ENCODE measurements around the gene CAMKK1. TPM values are rescaled to one million over a fixed set of nuclear protein-coding genes. Genes with fewer than 3 reads are reported as not detected.
"Not testable (repeated sequence)": the region's sequence is repeated elsewhere in the genome, so short reads cannot be mapped to it uniquely, and the experiment has no call there.

Gene CAMKK1
- total and polyA plus RNA-seq, 4 donors = 3.8 to 14.9 (median 9.4) TPM

DNA sequence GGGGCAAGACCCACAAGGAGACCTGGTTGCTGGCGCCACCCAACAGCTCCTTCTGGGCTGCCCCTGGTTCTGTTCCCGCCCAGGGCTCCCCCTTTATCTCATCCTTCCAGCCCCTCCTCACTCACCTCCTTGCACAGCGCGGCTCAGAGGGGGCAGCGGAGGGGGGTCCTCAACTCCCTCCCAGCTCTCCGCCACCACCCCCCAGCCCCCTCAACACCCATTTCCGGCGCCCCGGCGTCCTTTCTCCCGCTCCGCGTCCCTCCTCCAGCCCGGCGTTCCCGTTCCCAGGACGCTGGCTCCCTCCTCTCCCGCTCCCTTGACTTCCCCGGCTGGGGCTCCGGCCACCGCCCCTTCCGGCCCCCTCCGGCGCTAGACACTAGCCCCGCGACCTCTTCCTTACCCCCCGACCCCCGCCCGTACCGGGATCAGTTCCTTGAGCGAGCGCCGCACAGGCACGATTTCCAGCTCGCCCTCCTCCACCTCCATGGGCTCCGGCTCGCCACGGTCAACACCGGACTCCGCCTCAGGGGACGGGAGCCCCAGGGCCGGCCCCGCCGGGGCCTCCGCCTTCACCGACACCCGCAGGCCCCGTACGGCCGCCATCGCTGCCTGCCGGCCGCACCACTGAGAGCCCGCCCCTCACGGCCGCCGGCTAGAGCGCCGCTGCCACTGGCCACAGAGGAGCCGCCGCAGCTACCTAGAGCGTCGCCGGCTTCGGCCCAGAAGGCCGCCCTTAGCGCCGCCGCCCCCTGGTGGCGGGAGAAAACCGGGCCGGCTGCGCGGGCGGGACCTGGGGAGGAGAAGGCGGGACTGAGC, 47.0 kb downstream of the CAMKK1 start, which contains the start of gene NCBP3:
Gene NCBP3, minus strand, starts transcription at position 626 of the 816 bp plus-strand sequence. Its CDS starts 23 bp downstream, at position 603.
- DNase-seq = peak; percentile 94 to 96 (median 95)
- H3K4me3 ChIP-seq = peak within 1 kb of the TSS; percentile 91
- peaks cover 0 to 15% (median 7%) of the 10 kb centered on the region in 4 donors for H3K36me3 ChIP-seq (ENCODE audit: control insufficient read depth in 4 of 4, insufficient read depth in 4 of 4, low read length in 4 of 4)
- H3K9ac ChIP-seq (ENCODE audit: insufficient read depth in 1 of 2, low read length in 2 of 2) = peak within 1 kb of the TSS; percentile 76 to 77
- H3K27me3 ChIP-seq (ENCODE audit: control insufficient read depth in 3 of 3, insufficient read depth in 3 of 3, low read length in 2 of 3) = no peaks in the 10 kb centered on the region
- peak within 1 kb of the TSS; percentile 94 to 96 for H3K27ac ChIP-seq (ENCODE audit: low read depth in 1 of 2, low read length in 1 of 2)
- TF ChIP-seq, protein P1, sequence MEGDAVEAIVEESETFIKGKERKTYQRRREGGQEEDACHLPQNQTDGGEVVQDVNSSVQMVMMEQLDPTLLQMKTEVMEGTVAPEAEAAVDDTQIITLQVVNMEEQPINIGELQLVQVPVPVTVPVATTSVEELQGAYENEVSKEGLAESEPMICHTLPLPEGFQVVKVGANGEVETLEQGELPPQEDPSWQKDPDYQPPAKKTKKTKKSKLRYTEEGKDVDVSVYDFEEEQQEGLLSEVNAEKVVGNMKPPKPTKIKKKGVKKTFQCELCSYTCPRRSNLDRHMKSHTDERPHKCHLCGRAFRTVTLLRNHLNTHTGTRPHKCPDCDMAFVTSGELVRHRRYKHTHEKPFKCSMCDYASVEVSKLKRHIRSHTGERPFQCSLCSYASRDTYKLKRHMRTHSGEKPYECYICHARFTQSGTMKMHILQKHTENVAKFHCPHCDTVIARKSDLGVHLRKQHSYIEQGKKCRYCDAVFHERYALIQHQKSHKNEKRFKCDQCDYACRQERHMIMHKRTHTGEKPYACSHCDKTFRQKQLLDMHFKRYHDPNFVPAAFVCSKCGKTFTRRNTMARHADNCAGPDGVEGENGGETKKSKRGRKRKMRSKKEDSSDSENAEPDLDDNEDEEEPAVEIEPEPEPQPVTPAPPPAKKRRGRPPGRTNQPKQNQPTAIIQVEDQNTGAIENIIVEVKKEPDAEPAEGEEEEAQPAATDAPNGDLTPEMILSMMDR (IDR thresholded peaks at IDR 0.05; ENCODE audit: control extremely low read depth, extremely low read depth) = peak; percentile 92
- WGBS, 2 donors = 1% methylated on average over 60 to 76 of the region's 76 CpGs
- H3K4me1 ChIP-seq (ENCODE audit: control insufficient read depth in 5 of 5, insufficient read depth in 5 of 5, low read length in 5 of 5) = peaks cover 0 to 5% (median 0%) of the 10 kb centered on the region in 5 donors
- H3K9me3 ChIP-seq (ENCODE audit: control insufficient read depth in 4 of 4, insufficient read depth in 3 of 4, low read length in 3 of 4) = no peaks in the 10 kb centered on the region
- peak; percentile 99 for ATAC-seq (ENCODE audit: insufficient read depth, low FRiP score)

DNA sequence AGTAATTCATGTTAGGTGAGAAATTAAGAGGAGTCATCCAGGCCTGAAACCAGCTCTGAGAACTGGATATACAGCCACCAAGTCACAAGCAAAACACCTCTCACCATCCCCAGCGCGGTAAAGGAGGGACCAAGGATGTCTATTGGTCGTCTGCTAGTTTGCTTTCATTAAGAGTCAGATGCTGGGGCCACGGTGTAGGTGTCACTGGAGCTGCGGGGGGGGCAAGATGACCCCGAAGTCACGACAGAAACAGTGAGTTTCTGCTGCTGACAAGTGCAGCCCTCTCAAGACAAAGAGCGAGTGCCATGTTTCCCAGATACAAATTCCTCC, 47.6 kb downstream of the CAMKK1 start:
- peaks cover 0 to 5% (median 0%) of the 10 kb centered on the region in 5 donors for H3K4me1 ChIP-seq (ENCODE audit: control insufficient read depth in 5 of 5, insufficient read depth in 5 of 5, low read length in 5 of 5)
- peak overlapping the region; percentile 91 for H3K4me3 ChIP-seq
- H3K27ac ChIP-seq (ENCODE audit: low read depth in 1 of 2, low read length in 1 of 2) = peak overlapping the region; percentile 94 to 96
- peak overlapping the region; percentile 76 to 77 for H3K9ac ChIP-seq (ENCODE audit: insufficient read depth in 1 of 2, low read length in 2 of 2)
- H3K9me3 ChIP-seq (ENCODE audit: control insufficient read depth in 4 of 4, insufficient read depth in 3 of 4, low read length in 3 of 4) = no peaks in the 10 kb centered on the region
- no peak for ATAC-seq (ENCODE audit: insufficient read depth, low FRiP score)
- TF ChIP-seq, protein P1 (IDR thresholded peaks at IDR 0.05; ENCODE audit: control extremely low read depth, extremely low read depth) = no peak
- H3K36me3 ChIP-seq (ENCODE audit: control insufficient read depth in 4 of 4, insufficient read depth in 4 of 4, low read length in 4 of 4) = peaks cover 0 to 15% (median 8%) of the 10 kb centered on the region in 4 donors
- WGBS, 2 donors = 0 to 1% methylated on average over 8 of the region's 8 CpGs
- DNase-seq = no peak
- H3K27me3 ChIP-seq (ENCODE audit: control insufficient read depth in 3 of 3, insufficient read depth in 3 of 3, low read length in 2 of 3) = no peaks in the 10 kb centered on the region

DNA sequence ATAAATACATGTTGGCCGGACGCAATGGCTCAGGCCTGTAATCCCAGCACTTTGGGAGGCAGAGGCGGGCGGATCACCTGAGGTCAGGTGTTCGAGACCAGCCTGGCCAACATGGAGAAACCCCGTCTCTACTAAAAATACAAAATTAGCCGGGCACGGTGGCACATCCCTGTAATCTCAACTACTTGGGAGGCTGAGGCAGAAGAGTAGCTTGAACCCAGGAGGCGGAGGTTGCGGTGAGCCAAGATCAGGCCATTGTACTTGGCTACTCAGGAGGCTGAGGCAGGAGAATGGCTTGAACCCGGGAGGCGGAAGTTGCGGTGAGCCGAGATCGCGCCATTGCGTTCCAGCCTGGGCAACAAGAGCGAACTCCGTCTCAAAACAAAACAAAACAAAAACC, 48.3 kb downstream of the CAMKK1 start:
- not testable (repeated sequence) for ATAC-seq (ENCODE audit: insufficient read depth, low FRiP score); H3K9ac ChIP-seq (ENCODE audit: insufficient read depth in 1 of 2, low read length in 2 of 2); H3K4me1 ChIP-seq (ENCODE audit: control insufficient read depth in 5 of 5, insufficient read depth in 5 of 5, low read length in 5 of 5); H3K4me3 ChIP-seq; H3K27ac ChIP-seq (ENCODE audit: low read depth in 1 of 2, low read length in 1 of 2); DNase-seq; H3K9me3 ChIP-seq (ENCODE audit: control insufficient read depth in 4 of 4, insufficient read depth in 3 of 4, low read length in 3 of 4); H3K27me3 ChIP-seq (ENCODE audit: control insufficient read depth in 3 of 3, insufficient read depth in 3 of 3, low read length in 2 of 3)
- H3K36me3 ChIP-seq (ENCODE audit: control insufficient read depth in 4 of 4, insufficient read depth in 4 of 4, low read length in 4 of 4) = peaks cover 6 to 21% (median 13%) of the 10 kb centered on the region in 4 donors
- 95% methylated on average over 19 of the region's 19 CpGs for WGBS, 2 donors

DNA sequence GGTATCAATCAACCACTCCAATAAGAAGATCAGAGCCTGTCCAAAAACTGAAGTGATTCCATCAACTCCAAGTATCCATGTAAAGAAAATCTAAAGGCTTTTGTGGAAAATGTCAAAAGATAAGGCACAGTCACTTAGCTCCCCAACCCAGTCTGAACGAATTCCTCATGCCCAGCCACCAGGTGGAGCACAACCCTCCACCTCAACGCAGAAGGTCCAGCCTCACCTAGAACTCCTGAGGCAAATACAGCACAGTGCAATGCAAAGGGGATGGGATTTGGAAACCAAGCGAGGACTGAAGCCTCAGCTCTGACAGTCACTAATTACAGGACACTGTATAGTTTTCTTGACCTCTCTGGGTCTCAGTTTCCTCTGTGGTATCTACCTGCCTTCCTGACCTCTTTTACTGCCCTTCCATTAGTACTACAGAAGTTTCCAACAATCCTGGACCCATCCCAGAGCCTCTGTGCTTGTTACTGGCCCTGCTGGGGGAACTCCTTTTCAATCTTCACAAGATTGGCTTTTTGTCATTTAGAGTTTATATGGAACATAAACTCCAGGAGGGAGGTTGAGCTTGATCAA, 48.8 kb downstream of the CAMKK1 start:
- Histone ChIP-seq H3K9me3 (ENCODE audit: control insufficient read depth in 4 of 4, insufficient read depth in 3 of 4, low read length in 3 of 4) (no peaks in the 10 kb centered on the region), H3K36me3 (ENCODE audit: control insufficient read depth in 4 of 4, insufficient read depth in 4 of 4, low read length in 4 of 4) (peaks cover 7 to 23% (median 15%) of the 10 kb centered on the region in 4 donors), H3K27ac (ENCODE audit: low read depth in 1 of 2, low read length in 1 of 2) (no peak overlapping the region), H3K27me3 (ENCODE audit: control insufficient read depth in 3 of 3, insufficient read depth in 3 of 3, low read length in 2 of 3) (no peaks in the 10 kb centered on the region), H3K4me3 (no peak overlapping the region), H3K9ac (ENCODE audit: insufficient read depth in 1 of 2, low read length in 2 of 2) (no peak overlapping the region), H3K4me1 (ENCODE audit: control insufficient read depth in 5 of 5, insufficient read depth in 5 of 5, low read length in 5 of 5) (peaks cover 0 to 5% (median 0%) of the 10 kb centered on the region in 5 donors)
- ATAC-seq (ENCODE audit: insufficient read depth, low FRiP score) = no peak
- 25 to 31% methylated on average over 3 of the region's 3 CpGs for WGBS, 2 donors
- peak in 1 of 3 donors; percentile 12 for DNase-seq
- TF ChIP-seq, protein P1 (IDR thresholded peaks at IDR 0.05; ENCODE audit: control extremely low read depth, extremely low read depth) = peak; percentile 30
